Astrocyte of the hippocampus (primary cell): ENCODE data around the gene SPATA25.
A peak's percentile ranks its signal among the peaks of the same experiment; 100 is the strongest.
"Not testable (repeated sequence)": the region's sequence is repeated elsewhere in the genome, so short reads cannot be mapped to it uniquely, and the experiment has no call there.

Experiments used
- DNase-seq: peaks from one replicate; pipeline ENCODE4 v3.0.0; 2011; ENCODE audit warnings: low read depth, low spot score

The SPATA25 gene

DNA sequence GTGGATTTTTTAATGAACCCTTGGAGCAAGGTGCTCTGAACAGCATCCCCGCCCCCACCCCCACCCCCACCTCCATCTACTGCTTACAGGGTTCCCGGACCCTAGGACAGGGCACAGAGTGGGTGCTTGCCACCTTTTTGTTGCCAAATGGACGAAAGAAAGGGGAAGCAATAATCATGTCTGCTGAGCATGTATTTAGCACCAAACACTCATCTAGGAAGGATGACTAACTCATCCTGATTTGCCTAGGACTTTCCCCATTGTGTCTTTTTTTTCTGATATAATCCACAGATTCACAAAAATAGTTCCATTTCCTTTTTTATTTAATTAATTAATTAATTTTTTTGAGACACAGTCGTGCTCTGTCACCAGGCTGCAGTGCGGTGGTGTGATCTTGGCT lies 25.7 kb upstream of the SPATA25 start:
- DNase-seq: no peak

DNA sequence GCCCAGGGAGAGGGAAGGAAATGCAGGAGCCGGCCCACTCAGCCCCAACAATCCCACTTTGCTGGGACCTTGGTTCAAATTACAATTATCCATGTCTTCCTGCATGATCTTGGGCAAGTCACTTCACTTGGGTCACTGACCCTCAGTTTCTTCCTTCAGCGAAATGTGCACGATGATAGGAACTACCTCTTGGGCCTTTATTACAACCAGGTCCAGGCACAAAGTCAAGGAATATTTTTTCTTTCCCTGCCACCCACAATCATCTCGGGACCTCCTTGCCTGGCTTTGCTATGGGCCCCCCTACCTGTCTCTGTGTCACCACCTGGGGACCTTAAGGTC lies 24.9 kb upstream of the SPATA25 start:
- DNase-seq: no peak

DNA sequence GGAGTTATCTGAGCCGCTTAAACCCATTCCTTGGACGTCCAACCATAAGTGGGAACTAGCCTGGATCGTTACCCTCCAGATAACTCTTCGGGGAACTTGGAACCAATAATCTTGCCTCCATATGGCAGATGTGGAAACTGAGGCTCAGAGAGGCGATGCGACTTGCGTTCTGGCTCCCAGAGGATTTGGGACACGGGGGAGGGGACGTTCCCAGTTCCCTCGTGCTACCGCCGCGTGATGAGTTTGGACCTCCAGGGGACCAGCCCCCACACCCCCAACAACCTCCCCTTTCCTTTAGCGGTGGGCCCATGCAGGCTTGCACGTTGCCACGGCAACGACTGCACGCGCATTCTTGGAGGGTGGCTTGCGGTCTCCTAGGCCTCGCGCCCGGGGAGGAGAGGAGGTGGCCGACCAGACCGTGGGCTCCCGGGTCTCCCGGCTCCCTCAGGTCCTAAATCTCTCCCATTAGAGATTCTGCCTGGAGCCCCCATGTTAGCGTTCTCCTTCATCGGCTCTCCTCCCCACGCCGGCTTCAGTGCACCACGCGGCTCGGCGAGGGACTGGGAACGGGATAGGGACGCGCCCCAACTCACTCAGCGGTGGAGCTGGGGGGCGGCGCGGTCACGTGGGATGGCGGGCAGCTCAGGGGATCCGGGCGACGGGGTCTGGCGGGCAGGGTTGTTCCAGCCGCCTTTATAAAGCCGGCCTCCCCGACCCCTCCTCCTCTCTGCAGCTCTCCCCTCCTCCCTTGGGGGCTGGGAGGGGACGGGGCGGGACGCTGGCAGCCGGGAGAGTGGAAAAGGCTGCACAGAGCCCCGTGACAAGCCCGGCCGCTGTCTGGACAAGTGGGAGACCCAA lies 24.3 kb upstream of the SPATA25 start, which contains the start of gene PLTP:
TSS of gene PLTP (minus strand) at position 670 of the 858 bp plus-strand sequence. CDS start 703 bp downstream, outside the sequence.
- DNase-seq: peak; percentile 95

DNA sequence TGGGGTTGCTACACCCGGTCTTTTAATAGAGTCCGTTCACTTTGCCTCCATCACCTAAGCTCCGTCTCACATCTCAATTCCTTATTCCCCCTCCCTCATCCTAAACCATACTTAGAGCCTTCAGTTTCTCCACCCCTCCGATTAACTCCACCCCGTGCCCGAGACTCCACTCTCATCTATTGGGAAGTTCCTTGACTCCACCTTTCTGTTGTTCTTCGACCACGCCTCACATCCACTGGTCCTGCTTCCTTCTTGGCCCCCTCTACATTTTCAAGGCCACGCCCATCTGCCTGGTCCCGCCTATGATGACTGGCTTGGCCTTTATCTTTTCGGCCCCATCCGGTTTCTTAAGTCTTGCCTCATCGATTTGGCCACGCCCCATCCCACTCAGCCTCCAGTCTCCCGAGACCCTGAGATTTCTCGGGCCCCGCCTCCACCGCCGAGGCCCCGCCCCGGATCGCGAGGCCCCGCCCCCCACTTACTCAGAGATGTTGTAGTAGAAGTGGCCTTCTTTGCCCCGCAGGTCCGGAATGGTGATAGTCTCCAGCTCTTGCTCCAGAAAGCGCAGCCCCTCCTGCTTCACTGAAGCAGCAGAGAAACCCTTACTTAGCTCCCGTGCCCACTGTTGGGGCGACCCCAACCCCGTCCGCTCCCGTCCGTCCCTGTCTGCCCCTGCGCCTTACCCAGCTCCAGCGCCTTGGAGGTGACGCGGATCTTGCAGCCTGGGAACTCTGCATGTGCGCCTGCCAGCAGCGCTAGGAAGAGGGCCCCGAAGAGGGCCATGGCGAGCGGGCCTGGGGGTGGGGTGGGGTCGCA lies 23.5 kb upstream of the SPATA25 start:
- DNase-seq: peak; percentile 99

DNA sequence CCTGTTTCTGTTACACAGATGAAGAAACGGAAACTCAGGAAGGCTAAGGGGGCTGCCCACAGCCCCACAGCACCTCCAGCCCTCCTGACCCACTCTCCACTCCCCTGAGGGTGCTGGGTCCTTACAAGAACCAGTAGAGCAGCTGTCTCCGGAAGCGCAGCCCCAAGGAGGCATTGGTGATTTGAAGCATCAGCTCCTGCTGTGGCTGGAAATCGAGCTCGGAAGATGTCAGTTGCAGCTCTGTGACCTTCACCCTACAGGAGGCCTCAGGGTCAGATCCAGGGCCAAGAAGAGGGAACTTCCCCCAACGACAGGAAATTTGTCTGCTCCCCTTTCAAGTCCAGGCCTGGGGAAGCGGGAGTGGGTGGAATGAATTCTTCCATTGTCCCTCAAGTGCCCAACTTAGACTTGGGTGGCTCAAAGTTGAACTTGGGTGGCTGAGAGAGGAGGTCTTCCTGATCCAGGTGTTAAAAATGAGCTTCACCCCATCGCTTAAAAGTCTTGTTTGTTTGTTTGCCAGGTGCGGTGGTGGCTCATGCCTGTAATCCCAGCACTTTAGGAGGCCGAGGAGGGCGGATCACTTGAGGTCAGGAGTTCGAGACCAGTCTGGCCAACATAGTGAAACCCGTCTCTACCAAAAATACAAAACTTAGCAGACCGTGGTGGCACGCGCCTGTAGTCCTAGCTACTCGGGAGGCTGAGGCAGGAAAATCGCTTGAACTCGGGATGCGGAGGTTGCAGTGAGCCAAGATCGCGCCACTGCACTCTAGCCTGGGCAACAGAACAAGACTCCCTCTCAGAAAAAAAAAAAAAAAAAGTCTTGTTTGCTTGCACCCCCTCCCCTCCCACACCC lies 22.6 kb upstream of the SPATA25 start:
- DNase-seq: no peak

DNA sequence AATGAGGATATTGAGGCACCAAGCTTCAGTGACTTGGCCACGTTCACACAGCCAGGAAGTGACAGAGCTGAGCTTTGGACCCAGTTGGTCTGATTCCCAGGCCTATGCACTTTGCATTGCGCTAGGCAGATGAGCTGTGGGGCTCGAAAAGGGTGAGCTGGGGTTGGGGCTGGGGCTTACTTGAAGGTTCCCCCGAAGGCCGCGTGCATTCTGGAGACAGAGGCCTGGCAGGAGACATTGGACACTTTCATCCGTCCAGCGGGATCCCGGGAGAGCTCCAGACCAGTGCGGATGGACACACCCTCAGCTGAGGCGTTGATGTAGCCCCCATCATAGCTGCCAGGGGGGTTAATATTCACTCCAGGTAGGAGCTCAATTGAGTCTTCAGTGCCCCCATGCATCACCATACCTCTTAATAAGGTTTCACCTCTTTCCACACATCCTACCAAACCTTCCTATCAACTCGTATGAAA lies 21.9 kb upstream of the SPATA25 start:
- DNase-seq: no peak

DNA sequence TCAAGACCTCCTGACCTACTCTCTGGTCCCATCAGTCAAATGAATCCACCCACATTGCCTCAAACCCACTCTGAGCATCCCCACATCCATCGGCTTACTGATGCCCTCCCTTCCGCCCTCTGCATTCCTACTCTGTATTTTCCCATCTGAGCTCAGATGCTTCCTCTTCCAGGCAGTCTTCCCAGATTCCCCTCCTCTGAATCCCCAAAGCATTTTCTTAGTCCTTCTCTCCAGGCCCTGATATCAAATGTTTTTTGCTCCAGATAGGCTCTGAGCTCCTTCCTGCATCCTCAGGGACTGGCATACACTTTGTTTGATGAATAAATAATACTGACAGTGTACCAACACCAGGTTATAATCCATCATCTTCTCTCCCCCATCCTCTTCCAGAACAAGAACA lies 20.7 kb upstream of the SPATA25 start:
- DNase-seq: no peak

DNA sequence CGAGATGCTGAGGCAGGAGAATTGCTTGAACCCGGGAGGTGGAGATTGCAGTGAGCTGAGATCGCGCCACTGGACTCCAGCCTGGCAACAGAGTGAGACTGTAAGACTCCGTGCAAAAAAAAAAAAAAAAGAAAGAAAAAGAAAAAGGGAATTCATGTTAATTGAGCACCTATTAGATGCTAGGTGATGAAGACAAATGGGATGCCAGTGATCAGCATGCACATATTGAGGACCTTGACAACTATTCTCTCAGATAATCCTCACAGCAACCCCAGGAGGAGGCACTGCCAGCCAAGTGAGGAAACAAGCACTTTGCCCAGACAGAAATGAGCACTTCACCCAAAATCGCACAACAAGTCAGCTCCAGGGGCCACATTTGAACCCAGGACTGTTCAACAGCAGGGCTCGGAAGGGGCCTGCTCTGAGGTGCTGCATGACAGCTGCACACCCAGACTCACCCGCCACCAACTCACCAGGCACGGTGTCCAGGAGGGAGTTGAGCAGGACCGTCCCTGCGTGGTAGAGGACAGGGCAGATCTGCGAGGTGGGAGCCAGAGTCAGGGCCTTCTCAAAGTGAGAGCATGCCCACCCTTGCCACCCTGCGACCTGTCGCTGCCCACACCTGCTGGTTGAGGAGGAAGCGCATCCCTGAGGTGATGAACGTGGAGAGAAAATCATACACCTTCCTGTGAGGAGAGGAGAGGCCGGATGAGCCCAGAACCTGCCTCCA lies 20.0 kb upstream of the SPATA25 start:
- no peak for DNase-seq

DNA sequence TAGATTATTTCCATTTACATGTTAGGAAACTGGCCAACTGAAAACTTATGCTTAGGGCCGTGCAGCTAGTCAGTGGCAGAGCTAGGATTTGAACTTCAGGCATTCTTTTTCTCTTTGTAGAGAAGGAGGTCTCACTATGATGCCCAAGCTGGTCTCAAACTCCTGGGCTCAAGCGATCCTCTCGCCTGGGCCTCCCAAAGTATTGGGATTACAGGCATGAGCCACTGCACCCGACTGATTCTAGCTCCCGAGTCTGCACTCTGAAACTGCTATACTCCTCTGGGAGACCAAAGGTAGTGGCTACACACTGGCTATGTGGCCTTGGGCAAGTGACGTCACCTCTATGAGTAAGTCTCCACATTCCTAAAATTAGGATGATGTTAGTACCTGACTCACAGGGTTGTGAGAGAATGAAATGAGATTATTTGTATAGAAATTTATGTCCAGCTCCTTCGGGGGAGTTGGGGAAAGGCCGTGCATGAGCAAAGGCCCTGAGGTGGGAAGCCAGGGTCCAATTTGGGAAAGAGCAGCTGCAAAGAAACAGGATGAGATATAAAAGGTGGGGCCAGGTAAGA lies 18.2 kb upstream of the SPATA25 start:
- peak; percentile 76 for DNase-seq

DNA sequence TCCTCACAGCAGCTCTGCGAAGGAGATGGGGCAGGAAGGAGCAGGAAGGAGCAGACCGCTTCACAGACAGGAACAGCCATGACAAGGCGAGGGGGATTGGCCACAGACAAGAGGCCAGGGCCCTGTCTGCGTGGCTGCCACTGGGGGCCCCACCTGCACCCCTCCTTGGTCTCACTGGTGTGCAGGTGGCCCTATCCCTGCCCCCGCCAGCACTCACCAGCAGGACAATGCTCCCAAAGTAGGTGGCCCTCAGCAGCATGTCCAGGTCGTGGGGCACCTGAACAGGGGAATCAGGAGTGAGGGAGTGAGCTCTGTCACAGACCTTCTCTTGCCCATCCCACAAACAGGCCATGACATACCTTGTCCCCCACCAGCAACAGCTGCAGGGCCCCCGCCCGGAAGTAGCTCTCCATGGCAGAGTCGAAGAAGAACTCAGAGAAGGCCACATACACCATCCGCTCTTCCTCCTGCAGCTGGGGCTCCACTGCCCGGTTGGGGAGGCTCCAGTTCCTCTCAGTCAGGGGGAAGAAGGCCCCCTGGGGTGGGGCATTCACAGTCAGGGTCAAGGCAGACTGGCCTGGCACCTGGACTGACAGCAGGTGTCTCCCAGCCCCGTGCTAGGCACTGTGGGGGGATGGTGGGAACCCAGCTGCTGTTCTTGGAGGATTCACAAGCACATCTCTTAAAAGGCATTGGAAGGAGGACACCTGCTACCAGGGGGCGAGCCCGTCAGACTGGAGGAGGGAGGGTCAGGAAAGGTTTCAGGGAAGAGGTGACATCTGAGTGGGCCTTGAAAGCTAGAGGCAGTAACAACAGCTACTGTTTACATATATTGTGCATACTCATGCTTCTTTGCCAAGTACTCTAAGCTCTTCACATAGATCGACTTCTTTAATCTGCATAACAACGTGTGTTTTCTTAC lies 17.4 kb upstream of the SPATA25 start:
- no peak for DNase-seq

DNA sequence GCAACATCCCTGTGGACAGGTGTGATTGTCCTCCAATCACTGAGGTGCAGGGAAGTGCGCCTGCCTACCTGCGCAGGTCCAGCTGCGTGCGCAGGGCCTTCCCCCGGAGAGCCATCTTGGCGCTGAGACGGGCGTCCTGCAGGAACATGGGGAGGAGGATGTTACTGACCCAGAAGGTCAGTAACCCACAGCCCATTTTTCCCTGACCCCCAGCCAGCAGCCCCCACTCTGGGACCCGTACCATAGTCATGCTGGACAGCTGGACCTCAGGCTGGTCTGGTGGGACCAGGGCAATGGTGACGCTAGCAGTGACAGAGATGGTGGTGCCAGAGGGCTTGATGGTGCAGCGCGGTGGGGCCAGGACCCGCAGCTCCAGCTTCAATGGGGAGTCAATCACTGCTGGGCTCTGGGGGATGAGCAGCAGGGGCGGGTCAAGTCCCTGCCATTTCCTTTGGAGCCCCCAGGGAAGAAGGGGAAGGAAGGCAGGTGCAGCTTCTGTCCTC lies 14.8 kb upstream of the SPATA25 start:
- no peak for DNase-seq

DNA sequence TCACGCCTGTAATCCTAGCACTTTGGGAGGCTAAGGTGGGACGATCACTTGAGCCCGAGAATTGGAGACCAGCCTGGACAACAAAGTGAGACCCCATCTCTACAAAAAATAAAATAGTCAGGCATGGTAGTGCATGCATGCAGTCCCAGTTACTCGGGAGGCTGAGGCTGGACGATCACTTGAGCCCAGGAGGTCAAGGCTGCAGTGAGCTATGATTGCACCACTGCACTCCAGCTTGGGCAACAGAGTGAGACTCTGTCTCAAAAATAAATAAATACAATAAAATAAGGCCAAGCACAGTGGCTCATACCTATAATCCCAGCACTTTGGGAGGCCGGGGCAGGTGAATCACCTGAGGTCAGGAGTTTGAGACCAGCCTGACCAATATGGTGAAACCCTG lies 13.9 kb upstream of the SPATA25 start:
- DNase-seq: not testable (repeated sequence)

DNA sequence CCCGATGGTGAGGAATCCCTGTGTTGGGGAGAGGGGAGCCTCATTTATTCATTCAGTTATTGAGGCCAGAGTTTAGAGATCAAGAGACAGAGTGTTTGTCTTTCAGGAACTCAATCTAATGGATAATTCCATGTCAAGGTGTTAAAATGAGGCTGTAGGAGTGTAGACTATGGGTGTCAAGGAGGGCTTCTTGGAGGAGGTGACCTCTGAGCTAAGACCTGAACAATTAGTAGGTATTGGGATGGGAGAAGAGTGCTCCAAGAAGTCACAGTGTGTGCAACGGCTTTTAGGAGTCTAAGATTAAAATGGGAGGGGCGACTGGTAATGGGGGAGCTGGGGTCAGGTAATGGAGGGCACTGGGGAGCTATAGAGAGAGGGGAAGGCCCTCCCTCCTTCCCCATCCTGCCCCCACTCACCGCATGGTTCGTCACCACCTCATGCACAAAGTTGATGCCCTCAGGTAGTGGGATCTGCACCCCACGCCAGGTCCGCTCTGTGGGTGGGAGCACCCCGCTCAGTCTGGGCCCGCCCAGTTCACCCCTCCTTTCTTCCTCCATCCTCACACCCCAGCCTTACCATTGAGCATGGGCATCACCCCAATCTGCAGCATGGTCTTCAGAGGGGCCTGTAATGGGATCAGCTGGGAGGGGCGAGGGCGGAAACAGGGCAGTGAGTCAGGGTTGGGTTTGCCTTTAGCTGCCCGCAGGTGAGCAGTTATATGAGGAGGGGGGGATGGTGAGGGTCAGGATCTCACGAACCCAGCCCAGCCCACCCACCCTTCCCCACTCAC lies 11.8 kb upstream of the SPATA25 start:
- DNase-seq: no peak

DNA sequence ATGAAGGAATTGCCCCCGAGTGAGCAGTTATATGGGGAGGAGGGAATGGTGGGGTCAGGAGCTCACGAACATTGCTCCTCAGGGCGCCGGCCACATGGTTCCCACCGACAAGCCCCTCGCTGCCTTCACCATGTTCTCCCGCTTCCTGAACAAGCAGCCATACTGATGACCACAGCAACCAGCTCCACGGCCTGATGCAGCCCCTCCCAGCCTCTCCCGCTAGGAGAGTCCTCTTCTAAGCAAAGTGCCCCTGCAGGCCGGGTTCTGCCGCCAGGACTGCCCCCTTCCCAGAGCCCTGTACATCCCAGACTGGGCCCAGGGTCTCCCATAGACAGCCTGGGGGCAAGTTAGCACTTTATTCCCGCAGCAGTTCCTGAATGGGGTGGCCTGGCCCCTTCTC lies 10.9 kb upstream of the SPATA25 start:
- no peak for DNase-seq

DNA sequence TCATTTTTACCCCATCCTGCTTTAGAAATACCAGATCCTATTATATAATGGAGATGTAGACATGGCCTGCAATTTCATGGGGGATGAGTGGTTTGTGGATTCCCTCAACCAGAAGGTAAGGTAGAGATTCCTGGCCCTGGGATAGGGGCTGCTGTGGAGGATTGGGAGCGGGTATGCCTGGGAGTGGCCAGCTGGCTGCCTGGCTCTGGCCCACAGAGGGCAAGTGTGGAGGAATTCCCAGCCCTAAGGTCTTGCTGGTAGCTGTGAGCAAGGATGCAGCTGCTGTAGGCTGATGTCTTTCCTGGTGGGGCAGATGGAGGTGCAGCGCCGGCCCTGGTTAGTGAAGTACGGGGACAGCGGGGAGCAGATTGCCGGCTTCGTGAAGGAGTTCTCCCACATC lies 10.3 kb upstream of the SPATA25 start:
- no peak for DNase-seq

DNA sequence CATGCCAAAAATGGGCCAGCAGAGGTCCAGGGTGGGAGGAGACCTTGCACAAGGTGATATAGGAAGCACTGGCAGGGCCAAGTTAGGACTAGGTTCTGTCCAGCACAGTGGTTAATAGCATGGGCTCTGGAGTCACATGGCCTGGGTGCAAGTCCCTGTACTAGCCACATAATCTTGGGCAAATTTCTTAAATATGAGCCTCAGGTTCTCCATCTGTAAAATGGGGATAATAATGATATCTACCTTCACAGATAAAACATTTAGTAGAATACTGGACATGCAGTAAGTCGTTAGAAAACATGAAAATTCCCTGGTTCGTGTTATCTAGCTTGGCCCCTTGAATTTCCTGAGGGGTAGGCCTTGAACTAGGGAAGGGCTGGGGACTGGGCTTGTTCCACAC lies 9.9 kb upstream of the SPATA25 start:
- DNase-seq: no peak

DNA sequence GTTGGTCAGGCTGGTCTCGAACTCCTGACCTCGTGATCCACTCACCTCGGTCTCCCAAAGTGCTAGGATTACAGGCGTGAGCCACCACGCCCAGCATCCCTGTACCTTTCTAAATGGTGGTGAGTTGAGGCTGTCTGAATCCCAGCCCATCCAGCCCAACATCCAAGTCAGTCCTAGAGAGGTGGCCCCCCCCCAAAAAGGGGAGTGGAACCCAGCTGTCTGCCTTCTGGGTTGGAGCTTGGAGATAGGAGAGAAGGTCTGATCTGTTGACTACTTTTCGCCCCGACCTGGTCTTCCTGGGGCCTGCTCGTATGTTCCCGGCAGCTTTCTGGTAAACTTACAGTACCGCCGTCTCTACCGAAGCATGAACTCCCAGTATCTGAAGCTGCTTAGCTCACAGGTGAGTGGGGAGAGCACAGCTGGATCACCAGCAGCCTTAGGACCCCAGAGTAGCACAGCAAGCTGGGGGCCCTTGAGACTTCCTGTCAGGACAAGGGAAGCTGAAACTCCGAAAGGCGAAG lies 9.3 kb upstream of the SPATA25 start:
- DNase-seq: no peak

DNA sequence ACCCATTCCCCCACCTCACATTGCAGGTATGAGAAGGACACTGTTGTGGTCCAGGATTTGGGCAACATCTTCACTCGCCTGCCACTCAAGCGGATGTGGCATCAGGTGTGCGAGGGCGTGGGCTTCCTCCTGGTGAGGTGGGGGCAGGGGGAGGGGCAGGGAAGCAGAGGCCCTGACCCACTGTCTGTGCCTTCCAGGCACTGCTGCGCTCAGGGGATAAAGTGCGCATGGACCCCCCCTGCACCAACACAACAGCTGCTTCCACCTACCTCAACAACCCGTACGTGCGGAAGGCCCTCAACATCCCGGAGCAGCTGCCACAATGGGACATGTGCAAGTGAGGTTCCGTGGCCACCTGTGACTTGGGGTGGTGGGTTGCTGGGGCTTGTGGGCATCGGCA lies 7.4 kb upstream of the SPATA25 start:
- DNase-seq: no peak
